ENCODE measurements around the gene PIP5K1B.

The PIP5K1B gene

DNA sequence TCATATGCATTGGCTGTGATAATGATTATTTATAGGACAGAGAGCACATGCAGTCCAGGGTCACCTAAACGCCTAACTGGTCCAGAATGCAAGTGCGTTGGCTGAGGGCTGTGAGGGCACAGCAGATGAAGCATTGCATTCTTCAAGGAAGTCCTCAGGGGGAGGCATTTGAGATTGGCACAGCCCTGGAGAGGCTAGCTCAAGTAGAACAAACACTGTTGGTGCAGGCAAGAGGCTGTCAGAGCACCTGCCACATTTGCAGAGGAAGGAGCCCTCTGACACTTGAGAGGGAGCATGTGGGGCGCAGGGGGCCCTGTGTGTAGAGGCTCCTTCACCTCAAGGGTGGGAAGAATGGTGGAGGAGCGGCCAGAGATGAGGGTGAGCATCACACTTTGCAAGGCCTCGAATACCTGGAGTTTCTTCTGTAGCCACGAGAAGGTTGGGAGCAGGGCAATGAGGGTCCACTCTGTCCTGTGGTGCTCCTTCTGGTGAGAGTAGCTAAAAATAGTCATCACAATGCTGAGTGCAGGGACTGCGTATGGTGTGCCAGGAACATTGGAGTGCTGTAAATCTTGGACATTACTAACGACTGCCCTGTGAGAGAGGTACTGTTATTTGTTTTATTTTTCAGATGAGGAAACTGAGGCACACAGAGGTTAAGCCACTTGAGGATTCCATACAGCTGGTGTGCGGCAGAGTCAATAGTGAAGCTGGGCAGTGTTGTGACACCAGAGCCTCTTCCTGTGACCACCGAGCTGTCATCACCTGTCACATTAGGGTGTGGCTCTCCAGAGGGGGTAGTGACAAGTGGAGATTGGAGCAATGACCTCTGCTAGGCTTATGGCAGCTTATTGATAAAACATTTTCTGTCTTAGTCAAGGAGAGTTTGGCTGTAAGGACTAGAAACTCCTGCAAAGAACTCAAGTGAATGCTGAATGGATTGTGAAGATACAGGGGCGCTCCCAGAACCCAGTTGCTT lies 100.2 kb downstream of the PIP5K1B start:
- peak overlapping the region; percentile 49 for H3K4me2 ChIP-seq
- peaks cover 93% of the 10 kb centered on the region for H3K4me1 ChIP-seq (ENCODE audit: low read depth, poor library complexity, severe bottlenecking)
- no peaks in the 10 kb centered on the region for H3K79me2 ChIP-seq (ENCODE audit: insufficient read depth, low read depth)
- H3K36me3 ChIP-seq (ENCODE audit: insufficient read depth) = no peaks in the 10 kb centered on the region
- H3K9ac ChIP-seq = no peak overlapping the region
- H4K20me1 ChIP-seq (ENCODE audit: insufficient read depth) = no peaks in the 10 kb centered on the region
- TF ChIP-seq, protein P1, sequence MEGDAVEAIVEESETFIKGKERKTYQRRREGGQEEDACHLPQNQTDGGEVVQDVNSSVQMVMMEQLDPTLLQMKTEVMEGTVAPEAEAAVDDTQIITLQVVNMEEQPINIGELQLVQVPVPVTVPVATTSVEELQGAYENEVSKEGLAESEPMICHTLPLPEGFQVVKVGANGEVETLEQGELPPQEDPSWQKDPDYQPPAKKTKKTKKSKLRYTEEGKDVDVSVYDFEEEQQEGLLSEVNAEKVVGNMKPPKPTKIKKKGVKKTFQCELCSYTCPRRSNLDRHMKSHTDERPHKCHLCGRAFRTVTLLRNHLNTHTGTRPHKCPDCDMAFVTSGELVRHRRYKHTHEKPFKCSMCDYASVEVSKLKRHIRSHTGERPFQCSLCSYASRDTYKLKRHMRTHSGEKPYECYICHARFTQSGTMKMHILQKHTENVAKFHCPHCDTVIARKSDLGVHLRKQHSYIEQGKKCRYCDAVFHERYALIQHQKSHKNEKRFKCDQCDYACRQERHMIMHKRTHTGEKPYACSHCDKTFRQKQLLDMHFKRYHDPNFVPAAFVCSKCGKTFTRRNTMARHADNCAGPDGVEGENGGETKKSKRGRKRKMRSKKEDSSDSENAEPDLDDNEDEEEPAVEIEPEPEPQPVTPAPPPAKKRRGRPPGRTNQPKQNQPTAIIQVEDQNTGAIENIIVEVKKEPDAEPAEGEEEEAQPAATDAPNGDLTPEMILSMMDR (conservative IDR thresholded peaks at IDR 0.05; ENCODE audit: low read depth, low read length) = no peak
- H2AFZ ChIP-seq (ENCODE audit: low read depth) = no peak overlapping the region
- H3K27me3 ChIP-seq (ENCODE audit: insufficient read depth, low read depth) = no peaks in the 10 kb centered on the region
- H3K4me3 ChIP-seq (IDR thresholded peaks at IDR 0.05; ENCODE audit: insufficient read depth, low read depth, low read length) = no peak overlapping the region
- H3K27ac ChIP-seq = peak overlapping the region; percentile 64

DNA sequence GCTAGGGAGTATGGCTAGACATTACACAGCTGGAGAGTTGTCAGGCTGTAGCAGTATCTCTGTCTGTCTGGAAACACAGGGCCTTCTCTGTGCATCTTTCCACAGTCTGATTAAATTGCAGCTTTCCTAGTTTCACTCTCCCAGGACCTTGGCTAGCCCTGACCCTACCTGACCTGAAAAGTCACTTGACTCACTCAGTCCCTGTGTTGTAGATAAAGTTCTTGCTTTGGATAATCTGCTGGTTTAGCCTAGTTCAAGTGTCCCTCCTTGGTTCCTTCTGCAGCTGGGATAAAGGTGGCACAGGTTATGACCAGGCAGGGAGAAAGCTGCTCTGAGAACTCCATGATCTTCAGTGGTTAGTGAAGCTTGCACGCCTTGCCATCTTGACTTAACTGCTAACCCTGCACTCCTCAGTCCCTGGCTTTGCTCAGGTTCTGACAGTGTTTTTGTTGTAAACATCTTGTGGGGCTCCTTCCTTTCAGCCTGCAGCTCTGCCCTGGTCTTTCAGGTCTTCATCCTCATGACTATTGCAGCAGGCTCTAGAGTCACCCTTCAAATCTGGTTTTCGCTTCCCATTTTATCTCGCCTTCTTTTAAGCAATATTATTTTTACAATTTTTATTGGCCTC lies 101.0 kb downstream of the PIP5K1B start:
- no peaks in the 10 kb centered on the region for H3K27me3 ChIP-seq (ENCODE audit: insufficient read depth, low read depth)
- H3K79me2 ChIP-seq (ENCODE audit: insufficient read depth, low read depth) = no peaks in the 10 kb centered on the region
- H3K4me2 ChIP-seq = peak overlapping the region; percentile 49
- no peaks in the 10 kb centered on the region for H3K36me3 ChIP-seq (ENCODE audit: insufficient read depth)
- TF ChIP-seq, protein P1 (conservative IDR thresholded peaks at IDR 0.05; ENCODE audit: low read depth, low read length) = no peak
- H3K9ac ChIP-seq = no peak overlapping the region
- peaks cover 85% of the 10 kb centered on the region for H3K4me1 ChIP-seq (ENCODE audit: low read depth, poor library complexity, severe bottlenecking)
- H4K20me1 ChIP-seq (ENCODE audit: insufficient read depth) = no peaks in the 10 kb centered on the region
- no peak overlapping the region for H3K4me3 ChIP-seq (IDR thresholded peaks at IDR 0.05; ENCODE audit: insufficient read depth, low read depth, low read length)
- peak overlapping the region; percentile 64 for H3K27ac ChIP-seq
- no peak overlapping the region for H2AFZ ChIP-seq (ENCODE audit: low read depth)

DNA sequence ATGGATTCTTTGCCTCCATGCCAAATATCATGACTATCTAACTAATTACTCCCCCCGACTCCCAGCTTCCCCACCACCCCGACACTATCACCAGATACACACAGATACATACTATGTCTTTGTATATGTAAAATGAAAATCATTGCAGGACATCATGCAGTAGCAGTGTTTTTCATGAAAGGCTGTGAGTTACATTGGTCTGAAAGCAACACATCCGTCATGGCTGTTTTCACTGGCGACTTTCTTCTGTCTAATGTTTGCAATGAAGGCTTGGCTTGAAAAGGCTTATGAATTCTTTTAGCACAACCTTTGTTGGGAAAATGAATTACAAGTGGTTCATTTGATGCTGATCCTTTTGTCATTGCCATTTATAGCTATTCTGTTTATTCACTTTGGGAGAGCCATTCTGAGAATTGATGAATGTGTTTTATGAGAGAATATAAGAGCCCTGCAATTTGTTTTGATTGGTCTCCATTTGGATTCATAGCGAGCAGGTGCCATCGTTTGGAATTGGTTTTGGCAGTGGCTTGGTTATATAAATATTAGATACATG lies 103.4 kb downstream of the PIP5K1B start:
- Histone ChIP-seq H3K4me1 (ENCODE audit: low read depth, poor library complexity, severe bottlenecking) (peaks cover 64% of the 10 kb centered on the region), H3K79me2 (ENCODE audit: insufficient read depth, low read depth) (no peaks in the 10 kb centered on the region), H3K36me3 (ENCODE audit: insufficient read depth) (no peaks in the 10 kb centered on the region), H4K20me1 (ENCODE audit: insufficient read depth) (no peaks in the 10 kb centered on the region), H2AFZ (ENCODE audit: low read depth) (no peak overlapping the region), H3K4me2 (peak overlapping the region; percentile 49; the same call in 1 of the 2 replicates), H3K27me3 (ENCODE audit: insufficient read depth, low read depth) (no peaks in the 10 kb centered on the region), H3K4me3 (IDR thresholded peaks at IDR 0.05; ENCODE audit: insufficient read depth, low read depth, low read length) (no peak overlapping the region), H3K27ac (peak overlapping the region; percentile 64; the same call in 1 of the 2 replicates), H3K9ac (no peak overlapping the region)
- TF ChIP-seq, protein P1 (conservative IDR thresholded peaks at IDR 0.05; ENCODE audit: low read depth, low read length) = no peak

DNA sequence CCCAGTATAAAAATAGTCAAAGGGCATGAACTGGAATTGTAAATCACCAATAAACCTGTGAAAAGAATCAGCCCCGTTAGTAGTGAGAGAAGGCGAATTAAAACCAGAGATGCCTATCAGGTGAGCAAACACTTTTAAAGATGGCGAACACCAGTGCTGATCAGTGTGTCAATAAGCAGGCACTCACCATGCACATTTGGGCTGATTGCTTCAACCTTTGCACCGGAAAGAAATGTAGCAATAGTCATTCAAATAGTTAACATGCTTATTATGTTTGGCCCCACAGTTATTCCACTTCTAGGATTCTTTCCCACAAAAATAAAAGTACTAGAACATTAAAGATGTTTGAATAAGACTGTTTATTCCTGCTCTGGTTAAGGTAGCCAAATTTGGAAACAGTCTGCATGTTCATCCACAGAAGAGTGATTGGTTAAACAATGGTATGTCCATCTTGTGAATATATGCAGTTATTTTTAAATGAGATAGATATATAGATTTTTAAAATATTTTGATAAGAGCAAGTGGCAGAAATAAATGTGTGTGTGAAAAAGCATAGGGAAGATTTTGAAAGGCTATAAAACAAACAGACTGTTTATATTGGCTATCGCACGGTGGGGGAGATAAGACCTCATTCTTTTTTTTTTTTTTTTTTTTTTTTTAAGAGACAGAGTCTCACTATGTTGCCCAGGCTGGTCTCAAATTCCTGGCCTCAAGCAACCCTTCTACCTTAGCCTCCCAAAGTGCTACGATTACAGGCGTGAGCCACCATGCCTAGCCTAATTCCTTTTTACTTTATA lies 112.2 kb downstream of the PIP5K1B start:
- Histone ChIP-seq H3K4me1 (ENCODE audit: low read depth, poor library complexity, severe bottlenecking) (no peaks in the 10 kb centered on the region), H3K4me3 (IDR thresholded peaks at IDR 0.05; ENCODE audit: insufficient read depth, low read depth, low read length) (no peak overlapping the region), H3K4me2 (no peak overlapping the region), H3K27me3 (ENCODE audit: insufficient read depth, low read depth) (no peaks in the 10 kb centered on the region), H3K36me3 (ENCODE audit: insufficient read depth) (no peaks in the 10 kb centered on the region), H2AFZ (ENCODE audit: low read depth) (no peak overlapping the region), H3K9ac (no peak overlapping the region), H3K27ac (no peak overlapping the region), H4K20me1 (ENCODE audit: insufficient read depth) (no peaks in the 10 kb centered on the region), H3K79me2 (ENCODE audit: insufficient read depth, low read depth) (no peaks in the 10 kb centered on the region)
- TF ChIP-seq, protein P1 (conservative IDR thresholded peaks at IDR 0.05; ENCODE audit: low read depth, low read length) = no peak
